G401.6 (cell line): Measurements from ENCODE around the gene CHTOP.
"Not testable (repeated sequence)": the region's sequence is repeated elsewhere in the genome, so short reads cannot be mapped to it uniquely, and the experiment has no call there.

Experiments
- FAIRE-seq: peaks from 2 replicates; lab custom pipeline; 2012; peaks lifted over from hg19 to GRCh38; lab: Jason Lieb, UNC

CHTOP gene

DNA sequence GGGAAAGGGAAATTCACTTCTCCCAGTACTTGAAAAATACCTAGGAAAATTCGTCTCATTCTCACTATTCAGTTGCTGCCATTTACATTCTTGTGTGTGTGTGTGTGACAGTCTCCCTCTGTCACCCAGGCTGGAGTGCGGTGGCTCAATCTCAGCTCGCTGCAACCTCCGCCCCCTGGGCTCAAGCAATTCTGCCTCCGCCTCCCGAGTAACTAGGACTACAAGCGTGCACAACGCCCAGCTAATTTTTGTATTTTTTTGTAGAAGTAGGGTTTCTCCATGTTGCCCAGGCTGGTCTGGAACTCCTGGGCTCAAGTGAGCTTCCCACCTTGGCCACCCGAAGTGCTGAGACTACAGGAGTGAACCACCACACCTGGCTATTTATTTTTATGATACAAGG is 25.8 kb downstream of the CHTOP start:
- no peak for FAIRE-seq

DNA sequence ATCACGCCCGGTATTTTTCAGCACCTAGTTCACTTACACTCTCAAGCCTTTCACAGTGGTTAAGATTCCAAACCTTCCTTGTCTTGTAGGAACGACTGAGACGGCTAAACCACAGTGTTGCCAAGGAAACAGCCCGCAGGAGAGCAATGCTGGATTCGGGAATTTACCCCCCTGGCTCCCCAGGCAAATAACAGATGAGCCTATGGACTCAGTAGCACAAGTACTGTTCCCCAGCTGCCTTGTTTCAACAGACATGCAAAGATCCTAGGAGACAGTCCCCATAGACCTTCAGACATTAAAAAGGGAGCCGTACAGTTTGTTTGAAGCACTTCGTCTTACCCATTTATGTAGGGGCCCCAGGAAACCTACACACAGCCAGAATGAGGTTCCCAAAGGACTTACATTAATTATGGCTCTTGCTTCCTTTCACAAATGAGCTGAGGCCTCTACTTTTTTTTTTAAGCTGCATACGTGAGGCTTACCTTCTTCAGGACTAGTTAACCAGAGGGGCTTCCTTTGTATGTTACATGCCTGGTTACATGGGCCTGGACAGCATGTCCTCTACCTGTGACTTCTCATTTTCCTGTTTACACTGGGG is 27.3 kb downstream of the CHTOP start:
- peak; percentile 84 for FAIRE-seq

- no peak for FAIRE-seq
Measured at GRCh38 chr1:153662269-153662668, 28.4 kb downstream of the CHTOP start.

GRCh38 chr1:153663211-153663610 is 29.3 kb downstream of the CHTOP start:
- no peak for FAIRE-seq

- no peak for FAIRE-seq
Measured at GRCh38 chr1:153667439-153667838, 33.6 kb downstream of the CHTOP start.

GRCh38 chr1:153668672-153669071 is 34.8 kb downstream of the CHTOP start:
- FAIRE-seq, result not testable (repeated sequence)

GRCh38 chr1:153669606-153670005 is 35.7 kb downstream of the CHTOP start:
- no peak for FAIRE-seq

DNA sequence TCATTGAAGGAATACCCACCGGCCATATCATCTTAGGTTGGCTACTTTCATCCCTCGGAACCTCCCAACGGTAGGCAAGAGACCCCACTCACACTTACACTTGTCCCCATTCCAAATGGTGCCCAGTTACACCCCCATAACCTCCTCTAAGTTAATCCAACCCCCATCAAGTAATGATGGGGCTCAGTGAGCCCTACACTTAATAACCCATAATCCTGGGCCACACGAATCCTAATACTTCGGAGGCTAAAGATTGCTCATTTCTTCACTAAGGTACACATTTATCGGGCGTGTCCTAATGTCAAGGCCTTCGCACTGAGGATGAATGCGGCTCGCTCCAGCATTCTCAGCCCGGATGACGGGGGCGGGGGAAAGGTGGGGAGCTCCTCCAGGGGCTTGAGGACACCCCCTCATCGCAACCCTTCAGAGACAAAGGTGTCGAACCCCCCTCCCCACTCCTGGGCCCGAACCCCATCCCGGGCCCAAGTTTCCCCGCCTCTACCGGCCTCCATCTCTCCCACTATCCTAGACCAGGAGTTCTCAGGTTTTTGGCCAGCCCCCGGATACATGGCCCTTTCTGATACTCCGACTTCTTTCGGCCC is 36.5 kb downstream of the CHTOP start:
- no peak for FAIRE-seq

- peak; percentile 99 for FAIRE-seq
Measured at GRCh38 chr1:153670859-153671627, 37.2 kb downstream of the CHTOP start, which contains the start of gene ILF2. TSS of gene ILF2 (minus strand) at chr1:153670993. CDS start at chr1:153670922, 71 bp downstream.

DNA sequence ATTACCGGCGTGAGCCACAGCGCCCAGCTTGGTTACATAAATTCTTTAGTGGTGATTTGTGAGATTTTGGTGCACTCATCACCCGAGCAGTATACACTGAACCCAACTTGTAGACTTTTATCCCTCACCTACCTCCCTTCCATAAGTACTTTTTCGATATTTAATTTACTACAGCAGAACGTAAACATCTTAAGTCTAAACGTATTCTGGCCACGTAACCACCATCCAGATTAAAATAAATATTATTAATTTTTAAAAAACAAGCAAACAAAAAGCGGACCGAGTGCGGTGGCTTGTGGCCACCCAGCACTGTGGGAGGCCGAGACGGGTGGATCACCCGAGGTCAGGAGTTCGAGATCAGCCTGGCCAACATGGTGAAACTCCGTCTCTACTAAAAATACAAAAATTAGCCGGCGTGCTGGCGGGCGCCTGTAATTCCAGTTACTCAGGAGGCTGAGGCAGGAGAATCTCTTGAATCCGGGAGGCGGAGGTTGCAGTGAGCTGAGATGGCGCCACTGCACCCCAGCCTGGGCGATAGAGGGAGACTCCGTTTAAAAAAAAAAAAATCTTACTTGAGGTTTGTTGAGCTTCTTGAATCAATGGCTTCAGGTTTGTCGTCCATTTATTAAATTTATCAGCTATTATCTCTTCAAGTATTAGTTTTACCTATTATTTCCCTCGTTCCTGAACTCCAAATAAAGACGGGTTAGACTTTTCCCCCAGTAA is 37.9 kb downstream of the CHTOP start:
- not testable (repeated sequence) for FAIRE-seq

DNA sequence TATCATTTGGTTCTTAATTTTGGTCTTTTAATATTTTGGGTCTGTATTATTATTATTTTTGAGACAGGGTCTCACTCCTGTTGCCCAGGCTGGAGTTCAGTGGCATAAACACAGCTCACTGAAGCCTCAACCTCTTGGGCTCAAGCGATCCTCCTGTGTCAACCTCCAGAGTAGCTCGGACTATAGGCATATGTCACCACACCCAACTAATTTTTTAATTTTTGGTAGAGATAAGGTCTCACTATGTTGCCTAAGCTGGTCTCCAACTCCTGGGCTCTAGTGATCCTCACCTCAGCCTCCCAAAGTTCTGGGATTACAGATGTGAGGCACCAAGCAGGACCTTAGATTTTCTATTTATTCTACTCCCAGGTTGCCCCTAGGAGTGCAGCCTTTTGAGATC is 39.6 kb downstream of the CHTOP start:
- FAIRE-seq, result no peak

GRCh38 chr1:153677718-153678518 is 44.1 kb downstream of the CHTOP start:
- peak; percentile 15 for FAIRE-seq

- FAIRE-seq, result no peak
Measured at GRCh38 chr1:153678519-153679336, 44.9 kb downstream of the CHTOP start, which contains the start of gene NPR1. TSS of gene NPR1 (plus strand) at chr1:153678688. CDS start at chr1:153679109, 421 bp downstream.

DNA sequence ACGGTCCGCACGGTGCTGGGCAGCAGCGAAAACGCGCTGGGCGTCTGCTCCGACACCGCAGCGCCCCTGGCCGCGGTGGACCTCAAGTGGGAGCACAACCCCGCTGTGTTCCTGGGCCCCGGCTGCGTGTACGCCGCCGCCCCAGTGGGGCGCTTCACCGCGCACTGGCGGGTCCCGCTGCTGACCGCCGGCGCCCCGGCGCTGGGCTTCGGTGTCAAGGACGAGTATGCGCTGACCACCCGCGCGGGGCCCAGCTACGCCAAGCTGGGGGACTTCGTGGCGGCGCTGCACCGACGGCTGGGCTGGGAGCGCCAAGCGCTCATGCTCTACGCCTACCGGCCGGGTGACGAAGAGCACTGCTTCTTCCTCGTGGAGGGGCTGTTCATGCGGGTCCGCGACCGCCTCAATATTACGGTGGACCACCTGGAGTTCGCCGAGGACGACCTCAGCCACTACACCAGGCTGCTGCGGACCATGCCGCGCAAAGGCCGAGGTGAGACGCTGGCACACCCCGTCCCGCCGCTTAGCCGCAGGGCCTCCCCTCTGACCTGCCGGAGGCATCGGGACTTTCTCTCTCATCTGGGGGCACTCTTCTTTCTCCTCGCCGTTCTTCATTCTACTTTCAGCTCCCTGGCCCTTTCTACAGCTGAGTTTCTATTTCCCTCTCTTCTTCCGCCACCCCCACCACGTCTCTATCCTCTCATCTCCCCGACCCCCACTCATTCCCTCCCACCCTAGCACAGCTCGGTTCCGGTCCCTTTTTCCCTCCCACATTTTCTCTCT is 45.7 kb downstream of the CHTOP start:
- FAIRE-seq, result no peak

- no peak for FAIRE-seq
Measured at GRCh38 chr1:153680120-153680403, 46.2 kb downstream of the CHTOP start.

- no peak for FAIRE-seq
Measured at GRCh38 chr1:153682730-153683129, 48.9 kb downstream of the CHTOP start.

- no peak for FAIRE-seq
Measured at GRCh38 chr1:153683854-153684253, 50.0 kb downstream of the CHTOP start.

GRCh38 chr1:153684892-153685291 is 51.0 kb downstream of the CHTOP start:
- FAIRE-seq, result no peak

- FAIRE-seq, result no peak
Measured at GRCh38 chr1:153685544-153686340, 51.9 kb downstream of the CHTOP start.
